NCI-H446 (cell line): Measurements from ENCODE around the gene HARBI1.

ENCODE experiments used
- DNase-seq, 2 experiments: peaks; one replicate each; lab custom pipeline; 2025; lab: John Stamatoyannopoulos, UW

Gene HARBI1

GRCh38 chr11:46633291-46634217, 16.5 kb upstream of the HARBI1 start:
- no peak for DNase-seq

DNA sequence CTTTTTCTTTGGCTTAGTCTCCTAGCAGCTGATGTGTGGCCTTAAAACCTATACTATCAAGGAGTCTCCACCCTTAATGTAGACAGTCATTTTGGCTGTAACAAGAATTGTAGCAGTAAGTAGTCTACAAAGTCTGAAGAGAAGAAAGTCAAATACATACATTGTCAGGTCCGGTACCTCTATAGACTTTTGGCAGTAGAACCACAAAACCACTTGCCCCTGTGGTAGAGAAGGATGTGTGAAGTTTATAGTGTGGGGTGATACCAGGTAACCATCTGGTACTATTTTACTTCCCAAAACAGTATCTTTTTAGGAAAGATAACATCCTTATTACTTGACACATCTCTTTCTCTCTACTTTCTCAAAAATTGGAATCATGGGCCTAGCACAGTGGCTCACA, 15.5 kb upstream of the HARBI1 start:
- no peak for DNase-seq

GRCh38 chr11:46631676-46632075, 14.6 kb upstream of the HARBI1 start:
- DNase-seq = no peak

- DNase-seq = no peak
Observed at GRCh38 chr11:46630237-46630636, 13.2 kb upstream of the HARBI1 start.

DNA sequence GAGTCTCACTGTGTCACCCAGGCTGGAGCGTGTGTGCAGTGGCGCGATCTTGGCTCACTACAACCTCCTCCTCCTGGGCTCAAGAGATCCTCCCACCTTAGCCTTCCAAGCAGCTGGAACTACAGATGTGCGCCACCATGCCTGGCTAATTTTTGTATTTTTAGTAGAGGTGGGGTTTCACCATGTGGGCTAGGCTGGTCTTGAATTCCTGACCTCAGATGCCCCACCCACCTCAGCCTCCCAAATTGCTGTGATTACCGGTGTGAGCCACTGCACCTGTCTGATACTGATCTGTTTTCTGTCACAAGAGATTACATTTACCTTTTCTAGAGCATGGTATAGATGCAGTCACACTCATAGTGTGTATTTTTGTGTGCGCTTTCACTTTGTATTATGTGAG, 11.9 kb upstream of the HARBI1 start:
- no peak for DNase-seq

- no peak for DNase-seq
Observed at GRCh38 chr11:46625406-46625805, 8.4 kb upstream of the HARBI1 start.

- no peak for DNase-seq
Observed at GRCh38 chr11:46618837-46619236, 1.8 kb upstream of the HARBI1 start.

DNA sequence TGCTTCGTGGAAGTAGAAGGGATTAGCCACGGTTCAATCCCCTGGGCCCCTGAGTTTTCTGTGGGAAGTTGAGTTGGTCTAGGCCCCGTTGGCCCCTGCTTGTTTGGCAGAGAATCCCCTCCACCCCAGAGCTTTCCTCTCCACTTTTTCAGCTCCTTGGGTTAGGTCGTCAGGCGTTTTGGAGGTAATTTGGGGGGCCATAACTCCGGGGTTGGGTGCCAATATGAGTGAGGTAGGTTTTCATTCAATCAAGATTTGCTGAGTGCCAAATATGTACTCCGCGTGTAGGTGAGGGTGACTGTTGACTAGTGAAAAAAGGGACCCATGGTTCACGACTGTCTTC, 916 bp upstream of the HARBI1 start:
- no peak for DNase-seq

DNA sequence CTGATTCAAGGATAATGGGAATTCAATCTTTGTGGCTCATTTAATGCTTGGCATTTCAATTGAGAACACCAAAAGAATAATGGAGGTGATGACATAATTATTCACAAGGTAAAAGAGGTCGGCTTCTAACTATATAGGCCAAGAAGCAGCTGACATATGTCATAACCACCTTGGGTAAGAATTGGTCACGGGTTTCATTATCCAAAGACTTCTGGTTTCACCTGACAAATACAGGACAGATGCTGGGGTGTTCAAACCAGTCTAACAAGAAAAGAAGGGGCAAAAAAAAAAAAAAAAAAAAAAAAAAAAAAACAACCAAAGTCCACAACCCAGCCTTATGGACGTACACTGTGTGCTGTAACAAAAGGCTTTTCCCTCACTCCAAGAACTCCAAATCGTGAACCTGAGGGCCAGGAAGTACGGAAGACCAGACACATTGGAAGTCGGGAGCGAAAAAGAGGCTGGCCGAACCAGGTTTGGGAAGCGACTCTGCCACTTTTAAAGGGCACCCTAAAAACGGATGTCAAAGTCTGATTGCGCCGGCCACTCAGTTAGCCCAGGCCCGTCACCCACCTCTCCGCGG, 385 bp downstream of the HARBI1 start:
- peak in 1 of 2 experiments; percentile 13 for DNase-seq

DNA sequence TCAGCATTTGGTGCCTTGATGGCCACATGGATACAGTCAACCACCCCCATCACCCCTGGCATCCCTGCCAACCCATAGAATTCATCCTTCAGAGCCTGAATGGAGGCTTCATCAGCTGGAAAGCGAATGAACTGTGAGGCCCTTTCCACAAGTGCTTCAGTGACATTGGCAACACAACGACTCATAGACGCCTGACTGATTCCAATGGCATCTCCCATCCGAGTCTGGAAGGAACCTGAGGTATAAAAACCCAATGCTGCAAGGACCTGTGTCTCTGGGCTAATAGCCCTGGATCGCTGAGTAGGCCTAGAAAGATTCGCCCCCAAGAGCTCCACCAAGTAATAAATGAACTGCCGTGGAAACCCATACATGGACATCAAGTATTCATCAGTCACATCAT, 1.3 kb downstream of the HARBI1 start:
- DNase-seq = no peak

DNA sequence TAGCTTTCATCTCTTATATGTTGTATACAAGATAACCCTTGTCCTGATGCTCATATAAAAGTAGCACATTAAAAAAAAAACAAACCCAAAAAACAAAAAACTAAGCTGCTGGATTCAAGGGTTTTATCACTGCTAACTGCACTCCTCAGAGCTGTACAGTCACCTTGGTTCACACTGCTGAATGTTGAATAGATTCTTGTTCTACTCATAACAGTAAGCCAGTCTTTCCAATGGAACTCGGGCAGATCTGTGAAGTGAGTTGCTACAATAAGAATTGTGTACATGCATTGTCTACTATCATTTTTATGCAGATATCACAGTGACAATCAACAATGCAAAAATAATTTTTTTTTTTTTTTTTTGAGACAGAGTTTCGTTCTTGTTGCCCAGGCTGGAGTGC, 4.7 kb downstream of the HARBI1 start:
- DNase-seq = no peak

GRCh38 chr11:46611526-46612304, 5.3 kb downstream of the HARBI1 start:
- no peak for DNase-seq

GRCh38 chr11:46609386-46609785, 7.6 kb downstream of the HARBI1 start:
- DNase-seq = no peak

DNA sequence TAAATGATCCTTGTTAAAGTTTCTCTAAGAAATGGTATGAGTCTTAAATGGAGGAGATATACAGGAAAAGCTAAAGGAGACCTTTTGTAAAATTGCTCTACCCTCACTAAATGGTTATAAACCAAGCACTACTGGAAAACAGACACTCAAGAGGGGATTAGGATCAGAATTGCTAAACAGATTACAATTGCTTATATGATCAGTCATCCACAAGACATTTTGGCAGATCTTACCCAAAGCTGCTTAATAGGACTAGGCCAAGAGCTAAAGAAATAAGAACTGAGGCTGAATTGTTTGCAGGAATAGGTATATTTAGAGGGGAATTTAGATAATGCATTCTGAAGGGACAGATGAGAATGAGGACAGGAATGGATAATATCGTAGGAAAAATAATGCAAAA, 9.5 kb downstream of the HARBI1 start:
- peak in 1 of 2 experiments; percentile 24 for DNase-seq

DNA sequence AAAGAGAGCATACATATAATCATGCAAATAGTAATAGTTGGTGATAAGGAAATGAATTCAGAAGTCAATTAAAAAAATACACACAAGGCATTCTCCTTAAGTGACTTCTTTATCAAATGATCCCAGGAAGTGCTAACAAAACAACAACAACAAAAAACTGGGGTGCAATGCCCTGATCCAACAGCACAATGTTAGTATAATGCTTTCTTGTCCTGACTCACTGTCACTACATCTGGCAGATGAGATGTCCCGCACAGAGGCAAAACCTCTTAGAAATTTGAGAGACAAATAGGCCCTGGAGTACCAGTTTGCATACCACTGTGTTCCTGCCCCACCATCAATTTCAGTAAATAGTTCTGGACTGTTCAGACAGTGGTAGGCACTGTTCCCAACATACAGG, 12.2 kb downstream of the HARBI1 start:
- DNase-seq = no peak

- DNase-seq = no peak
Observed at GRCh38 chr11:46603704-46604308, 13.2 kb downstream of the HARBI1 start.

- peak in 1 of 2 experiments; percentile 43 for DNase-seq
Observed at GRCh38 chr11:46601129-46601528, 15.9 kb downstream of the HARBI1 start.

- DNase-seq = peak in 1 of 2 experiments; percentile 57
Observed at GRCh38 chr11:46600194-46600960, 16.6 kb downstream of the HARBI1 start.

DNA sequence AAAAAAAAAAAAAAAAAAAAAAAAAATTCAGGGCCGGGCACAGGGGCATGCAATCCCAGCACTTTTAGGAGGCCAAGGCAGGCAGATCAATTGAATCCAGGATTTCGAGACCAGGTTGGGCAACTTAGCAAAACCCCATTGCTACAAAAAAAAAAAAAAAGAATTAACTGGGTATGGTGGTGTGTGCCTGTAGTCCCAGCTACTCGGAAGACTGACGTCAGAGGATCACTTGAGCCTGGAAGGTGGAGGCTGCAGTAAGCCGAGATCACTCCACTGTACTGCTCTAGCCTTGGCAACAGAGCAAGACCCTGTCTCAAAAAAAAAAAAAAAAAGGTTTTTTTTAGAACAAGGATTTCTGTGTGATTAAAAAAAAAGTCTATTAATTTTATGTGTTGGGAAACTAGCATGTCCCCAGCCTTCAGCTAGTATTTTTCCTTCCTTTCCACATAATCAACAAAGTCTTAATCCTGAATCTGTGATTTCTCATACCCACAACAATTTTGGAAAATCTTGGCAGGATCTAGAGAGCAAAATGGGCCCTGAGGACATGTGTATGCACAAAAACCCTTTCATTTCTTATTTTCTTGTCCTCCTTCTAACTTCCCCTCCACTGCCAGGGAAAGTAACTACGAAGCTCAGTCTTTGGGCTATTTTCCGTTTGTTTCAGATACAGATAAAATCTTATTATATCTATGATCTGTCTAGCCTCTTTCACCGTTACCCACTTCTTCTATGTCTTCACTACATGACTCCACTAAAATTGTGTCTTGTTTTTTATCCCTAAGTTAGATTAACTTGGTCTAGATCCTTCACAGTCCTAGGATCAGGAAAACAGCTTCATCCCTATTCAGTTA, 17.5 kb downstream of the HARBI1 start:
- peak in 1 of 2 experiments; percentile 23 for DNase-seq

GRCh38 chr11:46597609-46598219, 19.3 kb downstream of the HARBI1 start:
- DNase-seq = no peak
